MM.1S (cell line): Measurements from ENCODE around the gene FRMD1.

Experiments used
- EZH2 ChIP-seq: fragments of 300-600 bp; sonication (generic); optimal IDR thresholded peaks from 2 replicates; pipeline ENCODE3; 2017; ENCODE audit warnings: low read depth, mild to moderate bottlenecking, antibody characterized with exemption, low read length, mixed read lengths
- EZH2phosphoT487 ChIP-seq: fragments of 300-600 bp; sonication (generic); IDR thresholded peaks from 2 replicates; pipeline ENCODE4 v1.6.1; 2018; ENCODE audit warnings: antibody characterized with exemption, low read length

DNA sequence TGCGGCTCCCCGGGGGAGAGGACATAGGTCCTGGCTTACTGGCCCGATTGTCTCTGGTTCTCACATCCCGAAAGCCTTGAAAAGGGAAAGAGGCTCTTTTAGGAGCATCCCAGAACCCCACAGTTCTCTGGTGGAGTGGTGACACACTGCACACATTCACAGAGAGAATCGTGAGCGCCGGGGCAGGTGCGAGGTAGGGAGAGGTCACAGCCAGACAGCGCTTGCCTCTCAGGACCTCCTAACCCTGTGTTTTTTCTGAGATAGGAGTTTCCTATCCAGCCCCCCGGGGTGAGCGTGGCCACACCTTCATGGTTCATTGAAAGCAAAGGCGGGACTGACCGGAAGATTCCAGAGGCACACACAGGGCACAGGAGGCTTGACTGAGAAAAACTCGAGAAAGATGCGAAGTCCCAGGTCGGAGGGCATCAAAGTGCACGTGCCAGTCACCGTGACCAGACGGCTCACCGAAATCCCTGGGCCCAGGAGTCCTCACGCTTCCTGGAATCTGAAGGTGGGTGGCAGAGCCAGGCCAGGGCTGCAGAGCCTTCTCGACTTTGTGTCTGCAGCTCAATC, 46.5 kb upstream of the FRMD1 start:
- TF ChIP-seq EZH2 (no peak), EZH2phosphoT487 (no peak)
